ENCODE data around the gene SRSF1. TPM values are rescaled to one million over a fixed set of nuclear protein-coding genes. Genes with fewer than 3 reads are reported as not detected.
"Not testable (repeated sequence)": the region's sequence is repeated elsewhere in the genome, so short reads cannot be mapped to it uniquely, and the experiment has no call there.

The SRSF1 gene
- total RNA-seq, 1 donor from 2014 or later: 155 TPM

- no peak for DNase-seq (ENCODE audit: extremely low spot score in 2 of 2)
- intact Hi-C loops (cut with DNase I): no loop called here
- Histone ChIP-seq H3K36me3 (no peaks in the 10 kb centered on the region), H3K27ac (no peak overlapping the region), H3K4me1 (no peaks in the 10 kb centered on the region), H3K4me3 (no peak overlapping the region), H3K9me3 (no peaks in the 10 kb centered on the region), H3K27me3 (no peaks in the 10 kb centered on the region)
- no peak for TF ChIP-seq POLR2AphosphoS5 (IDR thresholded peaks at IDR 0.05; ENCODE audit: insufficient read depth in 1 of 2, low read depth in 1 of 2)
- no peak for TF ChIP-seq CTCF (IDR thresholded peaks at IDR 0.05)
- no peak for TF ChIP-seq POLR2A (IDR thresholded peaks at IDR 0.05)
Observed at GRCh38 chr17:58046239-58047094, 39.4 kb upstream of the SRSF1 start.

GRCh38 chr17:58044256-58044655 lies 37.2 kb upstream of the SRSF1 start:
- H3K27ac ChIP-seq; H3K9me3 ChIP-seq; intact Hi-C loops (cut with DNase I); H3K4me1 ChIP-seq; H3K27me3 ChIP-seq; H3K36me3 ChIP-seq; H3K4me3 ChIP-seq; DNase-seq (ENCODE audit: extremely low spot score in 2 of 2): not testable (repeated sequence)

GRCh38 chr17:58043221-58044181 lies 36.5 kb upstream of the SRSF1 start:
- no peaks in the 10 kb centered on the region for H3K27me3 ChIP-seq
- H3K4me1 ChIP-seq: no peaks in the 10 kb centered on the region
- DNase-seq (ENCODE audit: extremely low spot score in 2 of 2): no peak
- TF ChIP-seq POLR2AphosphoS5 (IDR thresholded peaks at IDR 0.05; ENCODE audit: insufficient read depth in 1 of 2, low read depth in 1 of 2) (no peak), POLR2A (IDR thresholded peaks at IDR 0.05) (no peak), CTCF (IDR thresholded peaks at IDR 0.05) (no peak)
- no peak overlapping the region for H3K4me3 ChIP-seq
- no peak overlapping the region for H3K27ac ChIP-seq
- H3K36me3 ChIP-seq: no peaks in the 10 kb centered on the region
- intact Hi-C loops (cut with DNase I): no loop called here
- no peaks in the 10 kb centered on the region for H3K9me3 ChIP-seq

- H3K27me3 ChIP-seq: no peaks in the 10 kb centered on the region
- H3K4me3 ChIP-seq: no peak overlapping the region
- H3K27ac ChIP-seq: no peak overlapping the region
- H3K4me1 ChIP-seq: no peaks in the 10 kb centered on the region
- no peak for DNase-seq (ENCODE audit: extremely low spot score in 2 of 2)
- no peaks in the 10 kb centered on the region for H3K9me3 ChIP-seq
- intact Hi-C loops (cut with DNase I): no loop called here
- TF ChIP-seq POLR2AphosphoS5 (IDR thresholded peaks at IDR 0.05; ENCODE audit: insufficient read depth in 1 of 2, low read depth in 1 of 2): no peak
- TF ChIP-seq POLR2A (IDR thresholded peaks at IDR 0.05): no peak
- TF ChIP-seq CTCF (IDR thresholded peaks at IDR 0.05): no peak
- no peaks in the 10 kb centered on the region for H3K36me3 ChIP-seq
Observed at GRCh38 chr17:58041161-58041560, 34.1 kb upstream of the SRSF1 start.

GRCh38 chr17:58040386-58040785 lies 33.3 kb upstream of the SRSF1 start:
- Histone ChIP-seq H3K27ac (no peak overlapping the region), H3K4me1 (no peaks in the 10 kb centered on the region), H3K9me3 (no peaks in the 10 kb centered on the region), H3K36me3 (no peaks in the 10 kb centered on the region), H3K4me3 (no peak overlapping the region), H3K27me3 (no peaks in the 10 kb centered on the region)
- TF ChIP-seq CTCF (IDR thresholded peaks at IDR 0.05): no peak
- TF ChIP-seq POLR2AphosphoS5 (IDR thresholded peaks at IDR 0.05; ENCODE audit: insufficient read depth in 1 of 2, low read depth in 1 of 2): no peak
- TF ChIP-seq POLR2A (IDR thresholded peaks at IDR 0.05): no peak
- DNase-seq (ENCODE audit: extremely low spot score in 2 of 2): no peak
- intact Hi-C loops (cut with DNase I): no loop called here

Measured in vagina (tissue), 2 donors.